Stimulated activated memory B cell treated with anti-CD40 and anti-IgM and Interleukin-4, amounts not matched to agents 10 μg/mL and 1 μg/mL and 100 μg/mL, for 72 hours (primary cell): ENCODE measurements around the gene ZNF618.
A peak's percentile ranks its signal among the peaks of the same experiment; 100 is the strongest.

Source experiments
- ATAC-seq: fragments of 150-1000 bp; cut with Tn5 transposase; 2 replicates; pipeline ENCODE4 v1.10.0; 2021
- H3K27ac Mint-ChIP-seq: one replicate; pipeline ENCODE4 v1.8.0; 2022; ENCODE audit warnings: mild to moderate bottlenecking, mixed read lengths
- H3K27me3 Mint-ChIP-seq: one replicate; pipeline ENCODE4 v1.8.0; 2022; ENCODE audit warnings: mixed read lengths
- H3K36me3 Mint-ChIP-seq: one replicate; pipeline ENCODE4 v1.8.0; 2022; ENCODE audit warnings: mixed read lengths
- H3K4me1 Mint-ChIP-seq: one replicate; pipeline ENCODE4 v1.8.0; 2022; ENCODE audit warnings: mixed read lengths
- H3K4me3 Mint-ChIP-seq: one replicate; pipeline ENCODE4 v1.8.0; 2022; ENCODE audit warnings: mild to moderate bottlenecking, moderate library complexity, mixed read lengths
- H3K9me3 Mint-ChIP-seq: one replicate; pipeline ENCODE4 v1.8.0; 2022; ENCODE audit warnings: mixed read lengths

The ZNF618 gene

GRCh38 chr9:114054191-114054690 lies 178.1 kb downstream of the ZNF618 start:
- no peak overlapping the region for H3K4me3 Mint-ChIP-seq
- ATAC-seq: no peak
- H3K36me3 Mint-ChIP-seq: peaks cover 5% of the 10 kb centered on the region
- no peaks in the 10 kb centered on the region for H3K4me1 Mint-ChIP-seq
- no peaks in the 10 kb centered on the region for H3K27me3 Mint-ChIP-seq
- no peak overlapping the region for H3K27ac Mint-ChIP-seq
- no peaks in the 10 kb centered on the region for H3K9me3 Mint-ChIP-seq

- peaks cover under 1% of the 10 kb centered on the region for H3K36me3 Mint-ChIP-seq
- H3K27me3 Mint-ChIP-seq: peaks cover 4% of the 10 kb centered on the region
- no peak overlapping the region for H3K4me3 Mint-ChIP-seq
- ATAC-seq: no peak
- H3K9me3 Mint-ChIP-seq: no peaks in the 10 kb centered on the region
- no peak overlapping the region for H3K27ac Mint-ChIP-seq
- H3K4me1 Mint-ChIP-seq: no peaks in the 10 kb centered on the region
Measured at GRCh38 chr9:114055061-114055460, 179.0 kb downstream of the ZNF618 start.

- Mint-ChIP-seq H3K4me3 (no peak overlapping the region), H3K27me3 (peaks cover 12% of the 10 kb centered on the region), H3K4me1 (no peaks in the 10 kb centered on the region), H3K36me3 (no peaks in the 10 kb centered on the region), H3K9me3 (no peaks in the 10 kb centered on the region), H3K27ac (no peak overlapping the region)
- ATAC-seq: no peak
Measured at GRCh38 chr9:114055894-114056293, 179.8 kb downstream of the ZNF618 start.

GRCh38 chr9:114056527-114056926 lies 180.4 kb downstream of the ZNF618 start:
- Mint-ChIP-seq H3K4me1 (no peaks in the 10 kb centered on the region), H3K27ac (no peak overlapping the region), H3K4me3 (no peak overlapping the region), H3K36me3 (no peaks in the 10 kb centered on the region), H3K9me3 (no peaks in the 10 kb centered on the region), H3K27me3 (peaks cover 18% of the 10 kb centered on the region)
- ATAC-seq: no peak

GRCh38 chr9:114057161-114057885 lies 181.2 kb downstream of the ZNF618 start:
- Mint-ChIP-seq H3K27me3 (peaks cover 26% of the 10 kb centered on the region), H3K9me3 (no peaks in the 10 kb centered on the region), H3K36me3 (no peaks in the 10 kb centered on the region), H3K27ac (no peak overlapping the region), H3K4me1 (no peaks in the 10 kb centered on the region), H3K4me3 (no peak overlapping the region)
- ATAC-seq: peak; percentile 10

- Mint-ChIP-seq H3K36me3 (no peaks in the 10 kb centered on the region), H3K4me3 (no peak overlapping the region)
- no peak for ATAC-seq
Measured at GRCh38 chr9:114058688-114059046, 182.6 kb downstream of the ZNF618 start.

GRCh38 chr9:114059047-114059803 lies 183.1 kb downstream of the ZNF618 start:
- Mint-ChIP-seq H3K27ac (no peak overlapping the region), H3K36me3 (no peaks in the 10 kb centered on the region), H3K4me1 (no peaks in the 10 kb centered on the region), H3K9me3 (no peaks in the 10 kb centered on the region), H3K4me3 (no peak overlapping the region), H3K27me3 (peaks cover 44% of the 10 kb centered on the region)
- ATAC-seq: no peak

More at GRCh38 chr9:114058688-114059046, 182.6 kb downstream of the ZNF618 start:
- H3K27me3 Mint-ChIP-seq: peaks cover 40% of the 10 kb centered on the region
- no peak overlapping the region for H3K27ac Mint-ChIP-seq
- H3K4me1 Mint-ChIP-seq: no peaks in the 10 kb centered on the region
- H3K9me3 Mint-ChIP-seq: no peaks in the 10 kb centered on the region

- Mint-ChIP-seq H3K9me3 (no peaks in the 10 kb centered on the region), H3K27ac (no peak overlapping the region), H3K36me3 (no peaks in the 10 kb centered on the region), H3K4me1 (no peaks in the 10 kb centered on the region), H3K27me3 (peaks cover 44% of the 10 kb centered on the region), H3K4me3 (no peak overlapping the region)
- no peak for ATAC-seq
Measured at GRCh38 chr9:114060070-114060469, 184.0 kb downstream of the ZNF618 start.

- Mint-ChIP-seq H3K9me3 (no peaks in the 10 kb centered on the region), H3K36me3 (no peaks in the 10 kb centered on the region), H3K4me1 (no peaks in the 10 kb centered on the region), H3K27ac (no peak overlapping the region), H3K27me3 (peaks cover 44% of the 10 kb centered on the region), H3K4me3 (no peak overlapping the region)
- no peak for ATAC-seq
Measured at GRCh38 chr9:114060711-114061110, 184.6 kb downstream of the ZNF618 start.

- Mint-ChIP-seq H3K4me1 (no peaks in the 10 kb centered on the region), H3K36me3 (no peaks in the 10 kb centered on the region), H3K27ac (no peak overlapping the region), H3K4me3 (no peak overlapping the region), H3K9me3 (no peaks in the 10 kb centered on the region), H3K27me3 (peaks cover 49% of the 10 kb centered on the region)
- no peak for ATAC-seq
Measured at GRCh38 chr9:114061292-114061691, 185.2 kb downstream of the ZNF618 start.

GRCh38 chr9:114061830-114062474 lies 185.8 kb downstream of the ZNF618 start:
- H3K9me3 Mint-ChIP-seq: no peaks in the 10 kb centered on the region
- H3K27ac Mint-ChIP-seq: no peak overlapping the region
- no peaks in the 10 kb centered on the region for H3K36me3 Mint-ChIP-seq
- H3K27me3 Mint-ChIP-seq: peaks cover 53% of the 10 kb centered on the region
- no peak for ATAC-seq
- no peak overlapping the region for H3K4me3 Mint-ChIP-seq
- H3K4me1 Mint-ChIP-seq: no peaks in the 10 kb centered on the region

- Mint-ChIP-seq H3K27ac (no peak overlapping the region), H3K9me3 (no peaks in the 10 kb centered on the region), H3K4me3 (no peak overlapping the region), H3K27me3 (peaks cover 47% of the 10 kb centered on the region), H3K36me3 (no peaks in the 10 kb centered on the region), H3K4me1 (no peaks in the 10 kb centered on the region)
- no peak for ATAC-seq
Measured at GRCh38 chr9:114065304-114065703, 189.2 kb downstream of the ZNF618 start.

GRCh38 chr9:114069476-114070187 lies 193.5 kb downstream of the ZNF618 start:
- Mint-ChIP-seq H3K27me3 (peaks cover 17% of the 10 kb centered on the region), H3K27ac (no peak overlapping the region), H3K9me3 (peaks cover 3% of the 10 kb centered on the region), H3K4me3 (no peak overlapping the region), H3K4me1 (no peaks in the 10 kb centered on the region), H3K36me3 (no peaks in the 10 kb centered on the region)
- no peak for ATAC-seq

- Mint-ChIP-seq H3K27ac (no peak overlapping the region), H3K36me3 (no peaks in the 10 kb centered on the region), H3K27me3 (peaks cover 22% of the 10 kb centered on the region), H3K4me3 (no peak overlapping the region), H3K4me1 (no peaks in the 10 kb centered on the region), H3K9me3 (peaks cover 3% of the 10 kb centered on the region)
- peak; percentile 17 for ATAC-seq
Measured at GRCh38 chr9:114070188-114071103, 194.3 kb downstream of the ZNF618 start.
